Daoy (cell line): Measurements from ENCODE around the gene ANKRD13C. TPM values are rescaled to one million over a fixed set of nuclear protein-coding genes. Genes with fewer than 3 reads are reported as not detected.

Experiments used
- DNase-seq: peaks from one replicate; pipeline ENCODE4 v3.0.0-alpha.2; 2015; ENCODE audit warnings: low read depth
- total RNA-seq: library from RNA; depleted of rRNA; stranded (reverse); fragments of >200 nt; shearing (Covaris generic); gene quantifications from 2 replicates; pipeline ENCODE4 v1.2.3, GENCODE V29; 2014; rRNA removed

ANKRD13C gene
- total RNA-seq, 1 experiment from 2014 or later, result 30.6 TPM

DNA sequence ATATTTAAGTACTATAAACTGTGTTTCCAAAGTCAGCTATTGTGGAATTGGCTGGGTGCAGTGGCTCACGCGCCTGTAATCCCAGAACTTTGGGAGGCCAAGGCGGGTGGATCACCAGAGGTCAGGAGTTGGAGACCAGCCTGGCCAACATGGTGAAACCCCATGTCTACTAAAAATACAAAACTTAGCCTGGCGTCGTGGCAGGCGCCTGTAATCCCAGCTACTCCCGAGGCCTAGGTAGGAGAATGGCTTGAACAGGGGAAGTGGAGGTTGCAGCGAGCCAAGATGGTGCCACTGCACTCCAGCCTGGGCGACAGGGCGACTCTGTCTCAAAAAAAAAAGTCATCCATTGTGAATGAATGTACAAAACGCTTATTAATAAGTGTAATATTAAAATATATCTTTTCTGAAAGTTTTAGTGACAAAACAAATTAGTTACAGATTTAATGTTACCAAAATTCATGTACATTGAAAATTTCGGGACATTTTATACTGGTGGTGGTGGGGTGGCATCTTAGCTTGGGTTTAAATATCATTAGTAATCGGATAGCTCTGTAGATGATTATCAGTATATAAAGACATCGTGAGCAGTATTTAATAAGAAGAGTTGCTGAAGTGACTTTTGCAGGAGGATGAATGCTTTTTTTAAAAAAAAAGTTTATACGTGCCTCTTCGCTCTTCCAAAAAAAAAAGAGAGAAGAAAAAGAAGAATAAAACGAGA lies 133.8 kb downstream of the ANKRD13C start:
- DNase-seq, result no peak

GRCh38 chr1:70220015-70220414 lies 134.5 kb downstream of the ANKRD13C start:
- DNase-seq, result no peak

GRCh38 chr1:70211541-70211940 lies 143.0 kb downstream of the ANKRD13C start:
- DNase-seq, result no peak

DNA sequence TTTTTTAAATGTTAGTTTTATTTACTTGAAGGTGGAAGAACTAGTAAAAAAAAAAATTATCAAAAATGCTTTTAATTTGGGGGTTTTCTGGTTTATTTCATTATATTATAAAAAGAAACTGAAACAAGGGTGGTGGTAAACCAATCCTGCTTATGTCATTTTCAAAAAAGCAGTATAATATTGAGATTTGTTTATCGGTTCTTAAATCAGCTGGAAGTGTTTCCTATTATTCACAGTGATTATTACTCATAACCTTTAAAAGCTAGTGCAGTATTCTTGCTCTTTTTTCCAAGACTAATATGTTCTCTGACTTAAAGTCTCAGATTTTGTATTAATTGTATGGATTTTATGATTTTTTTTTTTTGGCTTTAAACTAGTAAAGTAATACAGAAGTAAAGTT lies 143.7 kb downstream of the ANKRD13C start:
- no peak for DNase-seq

Other genes with a start within 250 kb of the ANKRD13C start
- gene LRRC40, start 149.1 kb downstream of the ANKRD13C start, total RNA-seq, result 47.5 and 59.5 TPM in 2 replicates
- 100 and 110 TPM in 2 replicates for gene SRSF11, start 133.3 kb downstream of the ANKRD13C start, total RNA-seq
- 4.8 and 5.0 TPM in 2 replicates for gene CTH, start 56.5 kb upstream of the ANKRD13C start, total RNA-seq